Thymus (tissue), 11 donors: Measurements from ENCODE around the gene LLGL1. TPM values are rescaled to one million over a fixed set of nuclear protein-coding genes. Genes with fewer than 3 reads are reported as not detected.
A peak's percentile ranks its signal among the peaks of the same experiment; 100 is the strongest.

Source experiments
- DNase-seq, 9 donors: peaks; one replicate each; pipeline ENCODE4 v3.0.0-alpha.2; 2013; ENCODE audit warnings: low spot score in 9 of 9, low read depth in 6 of 9, missing footprints in 1 of 9
- H3K27ac ChIP-seq, 2 donors: one replicate each; pipeline ENCODE4 v1.5.1; 2013; ENCODE audit warnings: control low read depth in 1 of 2, low read depth in 1 of 2, low read length in 1 of 2, mild to moderate bottlenecking in 1 of 2, moderate library complexity in 1 of 2
- H3K27me3 ChIP-seq, 2 donors: one replicate each; pipeline ENCODE4 v1.5.1; 2013; ENCODE audit warnings: low read length in 1 of 2; ENCODE audit not compliant: control insufficient read depth in 2 of 2, insufficient read depth in 1 of 2
- H3K36me3 ChIP-seq, 2 donors: one replicate each; pipeline ENCODE4 v1.5.1; 2013; ENCODE audit warnings: low read length in 1 of 2, mild to moderate bottlenecking in 1 of 2, moderate library complexity in 1 of 2; ENCODE audit not compliant: control insufficient read depth in 2 of 2, insufficient read depth in 2 of 2
- H3K4me1 ChIP-seq, 2 donors: one replicate each; pipeline ENCODE4 v1.5.1; 2013; ENCODE audit warnings: low read length in 2 of 2; ENCODE audit not compliant: control insufficient read depth in 2 of 2, insufficient read depth in 2 of 2
- H3K4me3 ChIP-seq, 2 donors: one replicate each; pipeline ENCODE4 v1.5.1; 2013; ENCODE audit warnings: low read length in 2 of 2, control low read depth in 1 of 2, mild to moderate bottlenecking in 1 of 2
- H3K9me3 ChIP-seq, 2 donors: one replicate each; pipeline ENCODE4 v1.5.1; 2013; ENCODE audit warnings: low read length in 1 of 2, mild to moderate bottlenecking in 1 of 2; ENCODE audit not compliant: control insufficient read depth in 2 of 2, insufficient read depth in 1 of 2
- WGBS: extraction: QIAGEN DNeasy Blood & Tissue Kit; methylation state at CpG from one replicate; pipeline ENCODE4 v1.1.7; 2013; 5-methylcytosine and 5-hydroxymethylcytosine counted together
- polyA plus RNA-seq: library from polyadenylated mRNA; stranded (reverse); fragments of 200-250 nt; gene quantifications from one replicate; pipeline ENCODE4 v1.2.3, GENCODE V29; 2013
- total RNA-seq: library from RNA; stranded (reverse); fragments of 120-200 nt; gene quantifications from one replicate; pipeline ENCODE4 v1.2.4, GENCODE V29; 2013
- donor health status: healthy.

The LLGL1 gene
- total and polyA plus RNA-seq, 2 donors = 8.0 to 8.3 TPM

DNA sequence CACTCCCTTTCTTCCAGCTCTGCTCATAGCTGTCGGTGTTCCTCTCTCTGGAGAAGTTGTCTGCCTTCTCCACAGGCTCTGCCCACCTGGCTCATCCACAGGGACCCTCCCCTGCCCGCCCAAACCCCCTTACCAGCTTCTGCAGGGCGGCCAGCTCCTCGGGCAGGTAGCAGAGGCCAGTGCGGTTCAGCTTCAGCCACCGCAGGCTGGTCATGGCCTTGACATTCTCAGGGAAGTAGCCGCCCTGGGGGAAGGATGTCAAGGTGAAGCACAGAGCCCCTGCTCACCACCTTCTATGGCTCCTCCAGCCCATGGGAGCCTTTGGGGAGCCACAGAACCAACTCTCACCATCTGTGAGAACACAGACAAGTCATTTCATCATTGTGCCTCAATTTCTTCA, 31.3 kb downstream of the LLGL1 start:
- WGBS = 97% methylated on average over 7 of the region's 7 CpGs
- DNase-seq = no peak
- H3K27ac ChIP-seq = no peak overlapping the region
- H3K4me1 ChIP-seq = peaks cover 30 to 38% of the 10 kb centered on the region in 2 donors
- no peaks in the 10 kb centered on the region for H3K27me3 ChIP-seq
- H3K4me3 ChIP-seq = no peak overlapping the region
- H3K36me3 ChIP-seq = peaks cover 46 to 47% of the 10 kb centered on the region in 2 donors
- H3K9me3 ChIP-seq = peaks cover 3 to 4% of the 10 kb centered on the region in 2 donors

DNA sequence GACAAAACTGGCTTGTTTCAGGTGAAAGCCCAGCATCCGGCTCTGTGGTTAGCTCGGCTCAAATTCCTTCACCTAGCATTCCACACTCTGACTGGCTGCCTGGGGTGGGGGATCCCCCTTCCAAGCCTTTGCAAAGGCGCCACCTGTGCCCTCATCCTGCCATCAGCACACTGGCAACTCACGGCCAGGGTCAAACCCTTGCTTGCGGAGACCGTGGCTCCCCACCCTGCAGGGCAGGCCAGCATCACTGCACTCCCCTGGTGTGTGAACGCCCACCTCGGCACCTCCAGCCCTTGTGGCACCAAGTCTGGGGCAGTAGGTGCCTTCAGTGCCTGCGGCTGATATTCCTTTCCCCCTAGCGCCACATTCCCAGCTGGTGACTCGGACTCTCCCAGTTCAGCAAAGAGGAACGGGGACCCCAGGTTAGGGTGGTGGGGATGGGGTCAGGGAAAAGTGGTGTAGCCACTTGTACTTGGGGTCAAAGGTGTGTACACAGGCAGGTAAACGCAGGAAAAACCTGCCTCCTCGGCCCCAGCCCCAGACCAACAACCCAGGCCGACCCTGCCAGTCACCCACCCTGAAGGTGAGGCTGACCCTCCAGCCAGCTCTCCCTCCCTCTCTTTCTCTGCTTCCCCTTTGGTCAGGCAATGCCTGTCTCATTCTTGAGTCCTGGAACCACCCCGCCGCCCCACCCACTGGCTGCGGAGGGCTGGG, 32.0 kb downstream of the LLGL1 start:
- Histone ChIP-seq H3K36me3 (peaks cover 39 to 40% of the 10 kb centered on the region in 2 donors), H3K4me1 (peaks cover 31 to 39% of the 10 kb centered on the region in 2 donors), H3K27ac (peak overlapping the region in 1 of 2 donors; percentile 88), H3K4me3 (peak overlapping the region; percentile 78 to 80), H3K27me3 (no peaks in the 10 kb centered on the region), H3K9me3 (peaks cover 3 to 4% of the 10 kb centered on the region in 2 donors)
- WGBS = 38% methylated on average over 18 of the region's 18 CpGs
- DNase-seq = peak in 1 of 9 donors; percentile 8

DNA sequence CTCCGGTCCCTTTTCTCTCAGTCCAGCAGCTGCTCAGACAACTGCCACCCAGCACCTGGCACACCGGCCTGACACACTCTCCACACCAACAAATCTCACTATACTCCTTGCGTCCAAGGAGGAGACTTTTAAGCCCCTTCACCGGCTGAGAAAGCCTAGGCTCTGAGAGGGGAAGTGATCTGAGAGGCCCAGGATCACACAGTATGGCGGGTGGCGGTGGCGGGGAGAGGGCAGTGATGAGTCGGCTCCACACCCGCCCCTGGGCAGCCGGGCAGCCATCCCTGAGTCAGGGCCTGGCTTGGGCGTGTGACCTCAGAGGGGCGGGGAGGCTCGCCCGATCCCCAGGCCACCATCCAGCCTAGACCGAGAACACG, 32.5 kb downstream of the LLGL1 start:
- H3K27ac ChIP-seq = peak overlapping the region; percentile 47 to 88
- peaks cover 31 to 39% of the 10 kb centered on the region in 2 donors for H3K4me1 ChIP-seq
- H3K36me3 ChIP-seq = peaks cover 34 to 36% of the 10 kb centered on the region in 2 donors
- peaks cover 3 to 4% of the 10 kb centered on the region in 2 donors for H3K9me3 ChIP-seq
- H3K27me3 ChIP-seq = no peaks in the 10 kb centered on the region
- peak overlapping the region; percentile 78 to 80 for H3K4me3 ChIP-seq
- WGBS = under 1% methylated on average over 16 of the region's 16 CpGs
- peak in 1 of 9 donors; percentile 56 for DNase-seq

DNA sequence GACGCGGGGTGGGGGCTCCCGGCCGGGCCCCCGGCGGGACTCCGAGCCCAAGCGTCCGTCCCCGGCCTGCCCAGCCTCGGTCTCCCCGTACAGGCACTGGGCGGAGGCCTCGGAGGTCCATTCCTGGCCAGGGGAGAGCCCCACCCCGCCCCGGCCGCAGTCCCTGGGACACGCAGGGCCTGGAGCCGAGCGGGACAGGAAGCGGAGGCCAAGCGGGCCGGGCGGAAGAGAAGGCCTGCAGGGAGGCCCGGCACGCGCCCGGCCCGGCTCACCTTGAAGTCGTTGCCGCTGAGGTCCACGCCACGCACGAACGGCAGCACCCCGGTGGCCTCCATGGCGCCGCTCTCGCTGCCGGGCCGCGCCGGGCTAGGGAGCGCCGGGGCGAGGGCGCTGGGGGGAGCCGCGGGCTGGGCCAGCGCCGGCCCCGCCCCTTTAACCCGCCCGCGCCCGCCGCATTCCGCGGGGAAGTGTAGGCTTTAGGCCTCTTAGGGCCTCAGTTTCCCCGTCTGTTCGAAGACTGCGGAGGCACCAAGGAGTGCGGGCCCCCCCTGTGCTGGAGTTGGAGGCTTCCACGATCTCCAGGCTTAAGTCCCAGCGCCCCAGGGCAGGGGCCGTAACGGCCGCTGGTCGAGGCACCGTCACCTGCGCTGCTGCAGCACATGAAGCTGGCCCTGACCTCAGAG, 33.1 kb downstream of the LLGL1 start, which contains the start of gene FLII:
Gene FLII, minus strand, starts transcription at position 383 of the 683 bp plus-strand sequence. Its CDS starts 48 bp downstream, at position 335.
- Histone ChIP-seq H3K27ac (peak within 1 kb of the TSS; percentile 66 to 88), H3K9me3 (peaks cover 1 to 4% of the 10 kb centered on the region in 2 donors), H3K27me3 (no peaks in the 10 kb centered on the region), H3K36me3 (peaks cover 32 to 36% of the 10 kb centered on the region in 2 donors), H3K4me3 (peak within 1 kb of the TSS; percentile 78 to 80), H3K4me1 (peaks cover 31 to 39% of the 10 kb centered on the region in 2 donors)
- WGBS = 2% methylated on average over 71 of the region's 71 CpGs
- DNase-seq = peak in 7 of 9 donors; percentile 29 to 72 (median 45)

DNA sequence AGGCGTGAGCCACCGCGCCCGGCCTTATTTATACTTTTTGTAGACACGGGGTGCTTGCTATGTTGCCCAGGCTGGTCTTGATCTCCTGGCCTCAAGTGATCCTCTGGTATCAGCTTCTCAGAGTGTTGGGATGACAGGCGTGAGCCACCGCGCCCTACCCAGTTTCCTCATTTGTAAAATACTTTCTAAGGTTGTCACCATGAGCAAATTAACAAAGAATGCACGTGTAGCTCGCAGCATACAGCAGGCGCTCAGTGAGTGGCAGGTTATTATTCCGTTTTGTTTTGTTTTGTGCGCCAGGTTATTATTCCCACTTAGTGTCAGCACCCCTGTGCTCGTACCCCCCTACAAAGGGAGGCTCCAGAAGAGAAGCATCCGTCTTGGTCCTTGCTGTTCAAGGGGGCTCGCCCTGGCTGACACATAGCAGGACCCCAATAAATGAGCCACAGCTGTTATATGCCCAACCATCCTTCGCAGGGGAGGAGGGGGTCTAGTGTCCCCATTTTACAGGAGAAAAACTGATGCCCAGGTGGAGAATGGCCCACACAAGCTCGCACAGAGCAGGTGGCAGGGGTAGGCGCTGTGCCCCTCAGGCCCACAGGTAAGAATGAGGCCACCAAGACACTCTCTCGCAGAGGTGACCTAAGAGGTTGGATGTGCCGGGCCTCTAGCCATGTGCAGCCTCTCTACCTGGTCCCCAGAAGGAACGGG, 34.3 kb downstream of the LLGL1 start:
- peak overlapping the region; percentile 69 to 78 for H3K4me3 ChIP-seq
- H3K27me3 ChIP-seq = no peaks in the 10 kb centered on the region
- H3K4me1 ChIP-seq = peaks cover 31 to 39% of the 10 kb centered on the region in 2 donors
- no peak for DNase-seq
- H3K9me3 ChIP-seq = peaks cover 0 to 4% of the 10 kb centered on the region in 2 donors
- H3K27ac ChIP-seq = peak overlapping the region; percentile 57 to 88
- peaks cover 31 to 36% of the 10 kb centered on the region in 2 donors for H3K36me3 ChIP-seq
- 84% methylated on average over 22 of the region's 22 CpGs for WGBS

DNA sequence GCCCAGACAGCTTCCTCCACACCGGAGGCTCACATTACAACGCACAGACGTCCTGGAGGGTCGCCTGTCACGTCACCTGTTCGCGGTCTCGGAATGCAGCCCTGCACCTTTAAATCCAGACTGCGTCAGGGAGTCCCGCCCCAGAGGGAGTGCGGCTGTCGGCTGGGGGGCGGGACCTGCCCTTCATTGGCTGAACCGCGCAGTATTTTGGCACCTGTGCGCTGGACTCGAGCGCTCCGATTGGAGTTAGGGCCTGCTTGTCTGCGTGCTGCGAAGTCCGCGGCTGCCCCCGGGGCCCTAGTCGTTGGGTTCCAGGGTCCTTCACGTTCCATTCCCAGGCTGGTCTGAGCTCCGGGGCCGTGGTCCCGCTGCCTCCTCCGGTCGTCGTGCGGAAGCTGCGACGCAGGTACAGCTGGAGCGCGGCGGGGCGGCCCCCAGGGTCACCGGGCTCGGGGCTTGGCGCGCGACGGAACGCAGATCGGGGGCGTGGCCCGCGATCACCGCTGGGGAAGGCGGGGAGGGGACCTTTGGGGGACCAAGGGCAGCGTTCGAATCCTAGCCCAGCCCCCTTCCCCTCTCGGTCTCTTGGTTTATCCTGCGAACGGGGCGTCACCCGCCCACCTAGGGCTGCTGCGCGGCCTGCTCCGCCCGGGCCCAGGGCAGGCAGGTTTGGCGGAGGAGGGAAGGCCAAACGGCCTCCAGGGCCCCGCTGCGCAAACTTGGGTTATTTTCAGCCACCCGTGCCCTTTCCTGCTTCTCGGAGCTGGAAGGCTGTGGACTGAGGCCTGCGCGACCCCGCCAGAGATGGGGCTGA, 35.1 kb downstream of the LLGL1 start, which contains the start of gene MIEF2:
Gene MIEF2, plus strand, starts transcription at position 331 of the 814 bp plus-strand sequence. CDS start 2,059 bp downstream, outside the sequence.
- Histone ChIP-seq H3K9me3 (no peaks in the 10 kb centered on the region), H3K36me3 (peaks cover 30 to 36% of the 10 kb centered on the region in 2 donors), H3K27me3 (no peaks in the 10 kb centered on the region), H3K4me1 (peaks cover 31 to 39% of the 10 kb centered on the region in 2 donors), H3K4me3 (peak within 1 kb of the TSS; percentile 69 to 78), H3K27ac (peak within 1 kb of the TSS; percentile 83 to 88)
- DNase-seq = peak; percentile 83 to 97 (median 92)
- WGBS = under 1% methylated on average over 72 of the region's 72 CpGs

DNA sequence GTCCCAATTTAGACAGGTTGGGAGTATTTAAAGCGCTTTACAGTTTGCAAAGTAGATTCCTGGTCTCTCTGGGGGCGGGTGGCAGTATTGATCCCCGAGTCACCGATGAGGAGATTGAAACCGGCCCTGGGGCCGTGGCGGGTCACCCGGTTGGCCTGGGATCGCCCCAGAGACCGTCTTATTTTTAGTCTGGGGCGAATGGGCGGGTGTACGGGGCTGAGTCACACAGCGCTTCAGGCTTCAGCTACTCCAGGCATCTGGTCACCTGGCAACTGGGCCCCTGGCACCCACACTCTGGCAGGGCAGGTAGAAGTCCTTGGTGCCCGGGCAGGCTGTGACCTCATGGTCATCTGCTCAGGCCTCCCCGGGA, 35.7 kb downstream of the LLGL1 start:
- WGBS = 18% methylated on average over 16 of the region's 16 CpGs

DNA sequence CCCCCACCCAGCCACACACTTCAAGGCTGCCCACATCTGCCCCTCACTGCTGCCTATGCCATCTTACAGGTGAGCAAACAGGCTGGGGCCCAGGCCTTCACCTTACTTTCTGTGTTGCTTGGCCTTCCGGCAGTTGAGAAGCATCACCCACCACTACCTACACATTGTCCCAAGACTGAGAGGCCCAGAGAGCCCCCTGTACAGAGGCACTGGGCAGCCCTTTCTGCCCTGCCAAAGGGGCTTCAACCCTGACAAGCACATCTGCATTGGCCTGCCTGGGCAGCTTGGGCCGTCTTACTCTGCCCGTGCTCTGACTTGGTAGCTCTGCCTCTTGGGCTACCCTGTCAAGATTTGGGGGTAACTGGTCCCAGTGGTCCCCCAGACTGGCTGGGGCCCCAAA, 36.2 kb downstream of the LLGL1 start:
- Histone ChIP-seq H3K4me3 (peak overlapping the region in 1 of 2 donors; percentile 69), H3K27ac (no peak overlapping the region), H3K4me1 (peaks cover 31 to 37% of the 10 kb centered on the region in 2 donors), H3K27me3 (no peaks in the 10 kb centered on the region), H3K36me3 (peaks cover 23 to 28% of the 10 kb centered on the region in 2 donors), H3K9me3 (no peaks in the 10 kb centered on the region)
- WGBS = 98% methylated on average over 3 of the region's 3 CpGs
- no peak for DNase-seq

More for the DNA sequence above, 35.7 kb downstream of the LLGL1 start:
- H3K27me3 ChIP-seq = no peaks in the 10 kb centered on the region
- peak in 1 of 9 donors; percentile 3 for DNase-seq
- H3K4me3 ChIP-seq = peak overlapping the region; percentile 69 to 78
- H3K9me3 ChIP-seq = no peaks in the 10 kb centered on the region
- peaks cover 31 to 39% of the 10 kb centered on the region in 2 donors for H3K4me1 ChIP-seq
- H3K27ac ChIP-seq = peak overlapping the region; percentile 83 to 88
- peaks cover 26 to 31% of the 10 kb centered on the region in 2 donors for H3K36me3 ChIP-seq
